ENCODE data around the gene KRTAP2-1.
A peak's percentile ranks its signal among the peaks of the same experiment; 100 is the strongest.
"Not testable (repeated sequence)": the region's sequence is repeated elsewhere in the genome, so short reads cannot be mapped to it uniquely, and the experiment has no call there.

KRTAP2-1 gene

DNA sequence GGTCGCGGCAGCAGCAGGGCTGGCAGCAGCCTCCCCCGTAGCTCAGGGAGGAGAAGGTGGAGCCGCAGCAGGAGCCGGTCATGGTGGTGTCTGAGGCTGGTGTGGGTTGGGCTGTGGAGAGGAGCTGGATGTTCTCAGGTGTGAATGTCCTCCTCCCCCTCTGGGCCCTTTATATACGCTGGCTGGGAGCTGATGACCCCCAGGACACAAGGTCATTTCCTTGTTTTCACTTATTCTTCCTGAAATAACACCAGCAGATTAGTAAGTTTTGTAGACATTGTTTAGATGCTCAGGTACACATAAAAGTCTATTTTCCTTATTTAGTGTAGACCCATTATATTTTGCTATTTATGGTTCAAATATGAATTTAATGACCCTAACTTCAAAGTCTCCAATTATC is 8.0 kb upstream of the KRTAP2-1 start, which contains the start of gene KRTAP2-2:
Gene KRTAP2-2 (minus strand): TSS at position 101 of the 400 bp plus-strand sequence. CDS start 19 bp downstream, at position 82.
- not testable (repeated sequence) for DNase-seq

- not testable (repeated sequence) for DNase-seq
Measured at GRCh38 chr17:41054556-41054955, 7.4 kb upstream of the KRTAP2-1 start.

- no peak for DNase-seq
Measured at GRCh38 chr17:41054025-41054424, 6.9 kb upstream of the KRTAP2-1 start.

- DNase-seq = no peak
Measured at GRCh38 chr17:41052566-41052965, 5.5 kb upstream of the KRTAP2-1 start.

DNA sequence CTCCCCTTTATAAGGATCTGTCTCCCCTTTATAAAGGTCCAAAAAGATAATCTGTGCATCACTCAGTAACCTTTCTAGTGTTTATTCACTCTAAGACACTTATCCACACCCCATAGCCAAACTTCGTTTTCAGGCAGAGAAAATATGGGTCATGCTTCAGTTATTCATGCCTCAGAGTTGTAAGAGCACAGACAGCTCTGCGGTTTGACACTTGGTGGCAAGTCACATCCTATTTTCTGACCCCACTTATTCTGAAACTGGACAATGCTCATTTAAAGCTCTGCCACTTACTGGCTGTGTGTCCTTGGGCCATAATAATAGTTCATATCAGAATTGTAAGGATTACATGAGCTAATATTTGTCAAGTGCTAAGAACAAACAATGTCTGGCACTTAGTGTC is 2.0 kb upstream of the KRTAP2-1 start:
- no peak for DNase-seq

GRCh38 chr17:41048441-41048840 is 1.3 kb upstream of the KRTAP2-1 start:
- no peak for DNase-seq

- DNase-seq = no peak
Measured at GRCh38 chr17:41042953-41043352, 4.2 kb downstream of the KRTAP2-1 start.

DNA sequence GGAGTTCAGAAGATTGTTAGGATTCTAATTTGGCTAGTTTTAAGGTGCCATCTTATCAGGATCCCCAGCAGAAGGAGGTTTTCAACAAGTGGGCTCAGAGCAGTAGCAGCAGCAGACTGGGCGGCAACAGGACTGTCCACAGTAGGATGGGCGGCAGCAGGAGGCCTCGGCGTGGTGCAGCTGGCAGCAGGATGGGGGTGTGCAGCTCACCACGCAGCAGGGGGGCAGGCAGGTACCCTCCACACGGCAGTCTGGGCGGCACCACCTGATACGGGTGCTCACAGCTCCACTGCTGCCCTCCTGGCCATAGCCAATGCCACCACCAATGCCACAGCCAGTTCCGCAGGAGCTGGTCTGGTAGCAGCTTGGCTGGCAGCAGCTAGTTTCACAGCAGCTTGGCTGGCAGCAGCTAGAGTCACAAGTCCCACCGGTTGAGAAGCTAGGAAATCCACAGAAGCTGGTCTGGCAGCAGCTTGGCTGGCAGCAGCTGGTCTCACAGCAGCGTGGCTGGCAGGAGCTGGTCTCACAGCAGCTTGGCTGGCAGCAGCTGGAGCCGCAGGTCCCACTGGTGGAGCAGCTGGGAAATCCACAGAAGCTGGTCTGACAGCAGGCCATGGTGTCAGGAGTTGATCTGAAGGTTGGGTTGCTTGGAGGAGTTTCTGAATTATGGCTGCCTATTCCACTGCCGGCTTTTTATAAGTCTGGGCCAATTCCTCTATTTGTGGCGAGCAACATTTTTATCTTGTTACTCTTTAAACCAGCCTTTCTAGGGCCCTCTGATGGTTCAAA is 6.1 kb downstream of the KRTAP2-1 start, which contains the start of gene KRTAP1-1:
Gene KRTAP1-1 (minus strand): TSS at position 668 of the 789 bp plus-strand sequence. CDS start 53 bp downstream, at position 615.
- DNase-seq = peak in 1 of 2 experiments; percentile 2

- DNase-seq = no peak
Measured at GRCh38 chr17:41037853-41038350, 9.2 kb downstream of the KRTAP2-1 start.

GRCh38 chr17:41034346-41034935 is 12.7 kb downstream of the KRTAP2-1 start, which contains the start of gene KRTAP1-3:
Gene KRTAP1-3 (minus strand): TSS chr17:41034874. CDS start chr17:41034821, 53 bp downstream.
- not testable (repeated sequence) for DNase-seq

- no peak for DNase-seq
Measured at GRCh38 chr17:41029633-41030245, 17.4 kb downstream of the KRTAP2-1 start, which contains the start of gene KRTAP1-4. Gene KRTAP1-4 (minus strand): TSS chr17:41030195. CDS start chr17:41030078, 117 bp downstream.

GRCh38 chr17:41026715-41027471 is 20.2 kb downstream of the KRTAP2-1 start, which contains the start of gene KRTAP1-5:
Gene KRTAP1-5 (minus strand): TSS chr17:41027208. CDS start chr17:41027155, 53 bp downstream.
- DNase-seq = no peak

DNA sequence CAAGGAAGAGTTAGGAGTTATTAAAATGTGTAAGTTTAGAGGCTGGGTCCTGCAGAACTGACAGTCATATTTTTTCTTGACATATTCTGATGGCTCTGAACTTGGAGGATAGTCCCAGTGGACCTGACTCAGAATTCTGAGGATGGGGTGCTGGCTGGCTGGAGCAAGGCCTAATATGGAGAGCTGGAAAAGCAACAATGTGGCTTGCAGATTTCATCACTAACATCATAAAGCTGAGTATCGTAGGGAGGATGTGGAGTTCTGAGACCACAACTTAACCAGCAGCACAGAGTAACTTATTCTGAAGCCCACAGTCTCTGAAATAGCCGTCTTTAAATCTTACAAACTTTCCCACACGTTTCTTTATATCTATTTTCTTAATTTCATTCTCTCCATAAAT is 22.4 kb downstream of the KRTAP2-1 start:
- DNase-seq = no peak

DNA sequence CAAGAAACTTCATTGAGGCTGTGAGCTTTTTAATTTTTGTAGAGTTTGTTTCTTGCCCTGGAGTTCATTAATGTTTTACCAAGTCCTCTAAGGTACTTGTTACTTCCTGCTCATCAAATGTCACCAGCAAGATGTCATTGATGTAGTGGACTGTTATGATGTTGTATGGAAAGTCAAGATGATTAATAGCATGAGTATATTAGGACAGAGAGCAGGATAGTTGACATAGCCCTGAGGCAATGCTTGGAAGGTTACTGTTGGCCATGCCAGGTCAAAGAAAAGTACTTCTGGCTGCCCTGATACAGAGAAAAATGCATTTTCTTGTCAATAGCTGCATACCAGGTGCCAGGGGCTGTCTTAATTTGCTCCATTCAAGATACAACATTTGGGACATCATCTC is 26.8 kb downstream of the KRTAP2-1 start:
- no peak for DNase-seq

- no peak for DNase-seq
Measured at GRCh38 chr17:41019415-41019814, 27.7 kb downstream of the KRTAP2-1 start.

DNA sequence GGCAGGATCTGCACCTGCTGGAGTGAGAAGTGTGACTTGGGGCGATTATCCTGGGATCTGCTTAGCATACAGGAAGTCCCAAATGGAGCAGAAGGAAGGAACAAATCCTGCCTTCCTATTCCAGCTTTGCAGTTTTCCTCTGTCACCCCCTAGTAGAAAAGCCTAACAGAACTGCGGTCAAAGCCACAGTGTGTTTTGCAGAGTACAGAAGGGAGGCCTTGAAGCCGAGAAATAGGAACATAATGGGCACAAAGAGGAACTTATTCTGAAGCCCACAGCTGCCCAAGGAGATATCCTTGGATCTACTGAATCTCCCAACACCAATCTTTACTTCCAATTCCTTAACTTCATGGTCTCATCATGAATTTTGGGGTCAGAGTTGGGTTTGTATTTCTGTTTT is 28.6 kb downstream of the KRTAP2-1 start:
- DNase-seq = no peak

- no peak for DNase-seq
Measured at GRCh38 chr17:41016578-41017215, 30.4 kb downstream of the KRTAP2-1 start.

DNA sequence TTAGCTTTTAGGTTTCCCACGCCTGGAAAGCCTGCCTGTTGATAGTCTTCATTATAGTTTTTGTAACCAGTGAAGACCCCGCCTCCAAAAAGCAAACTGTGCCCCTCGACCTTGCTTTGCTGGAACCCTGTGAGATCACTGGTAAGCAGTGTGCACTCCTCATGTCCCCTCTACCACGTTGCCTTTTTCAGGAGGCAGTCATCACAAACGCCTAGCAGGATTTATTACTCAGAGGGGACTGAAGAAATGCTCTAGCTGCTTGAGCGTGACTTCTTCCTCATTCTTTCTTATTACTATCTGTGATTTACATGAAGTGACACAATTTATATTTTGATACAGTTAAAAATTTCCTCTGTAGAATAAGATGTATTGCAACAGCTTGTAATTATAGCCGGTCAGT is 31.7 kb downstream of the KRTAP2-1 start:
- DNase-seq = no peak

GRCh38 chr17:41013606-41014005 is 33.5 kb downstream of the KRTAP2-1 start:
- DNase-seq = no peak

DNA sequence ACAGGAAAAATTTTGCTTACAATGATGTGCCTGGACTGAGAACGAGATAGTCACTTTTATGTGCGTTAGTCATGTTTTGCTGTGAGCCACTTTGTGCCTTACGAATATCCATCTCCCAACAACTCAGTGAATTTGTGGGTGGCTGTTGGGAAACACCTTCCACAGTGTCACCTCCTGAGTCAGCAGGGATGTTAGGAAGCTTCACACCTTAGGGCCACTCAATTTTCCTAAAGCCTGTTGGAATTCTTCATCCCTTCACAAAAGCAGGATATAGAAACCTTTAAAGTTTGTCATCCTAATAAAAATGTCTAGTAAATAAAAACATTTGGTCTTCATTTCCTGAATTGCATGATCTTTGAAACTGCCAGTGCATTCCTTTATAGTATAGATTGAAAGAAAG is 33.9 kb downstream of the KRTAP2-1 start:
- no peak for DNase-seq

DNA sequence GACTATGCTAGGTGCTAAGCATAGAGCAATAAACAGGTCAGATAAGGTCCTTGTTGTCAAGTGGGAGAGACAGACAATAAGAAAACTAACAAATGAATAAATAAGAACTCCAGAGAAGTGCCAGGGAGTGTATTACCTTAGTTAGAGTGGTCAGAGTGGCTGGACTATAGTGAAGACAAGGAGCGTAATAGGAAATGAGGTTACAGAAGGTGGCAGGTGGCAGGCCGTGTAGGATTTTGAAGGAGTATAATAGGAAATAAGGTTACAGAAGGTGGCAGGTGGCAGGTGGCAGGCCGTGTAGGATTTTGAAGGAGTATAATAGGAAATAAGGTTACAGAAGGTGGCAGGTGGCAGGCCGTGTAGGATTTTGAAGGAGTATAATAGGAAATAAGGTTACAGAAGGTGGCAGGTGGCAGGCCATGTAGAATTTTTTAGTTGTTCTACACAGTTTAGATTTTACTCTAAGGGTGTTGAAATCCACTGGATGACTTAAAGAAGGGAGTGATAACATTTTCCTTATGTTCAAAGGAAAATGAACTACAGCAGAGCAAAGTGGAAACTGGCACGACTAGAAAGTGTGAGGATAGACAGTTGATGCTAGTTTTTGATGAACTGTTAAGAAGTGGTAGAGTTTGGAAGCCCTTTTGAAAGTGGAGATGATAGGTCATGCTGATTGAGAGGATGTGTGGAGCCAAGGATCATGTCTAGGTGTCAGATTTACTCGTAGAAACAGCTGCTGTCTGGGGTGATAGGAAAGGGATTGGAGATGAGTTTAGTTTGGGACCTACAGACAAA is 34.6 kb downstream of the KRTAP2-1 start:
- DNase-seq = no peak
